Neural cell (in vitro differentiated cells): ENCODE data around the gene PRKACB.

ENCODE experiments used
- CTCF ChIP-seq: fragments of 450-650 bp; IDR thresholded peaks from 2 replicates; pipeline ENCODE4 v1.5.1; 2014; ENCODE audit warnings: antibody characterized with exemption, mild to moderate bottlenecking, moderate library complexity; ENCODE audit not compliant: poor library complexity, severe bottlenecking
- EP300 ChIP-seq: fragments of 450-650 bp; conservative IDR thresholded peaks from 2 replicates; pipeline ENCODE4 v1.6.1; 2014; ENCODE audit warnings: antibody characterized with exemption, mild to moderate bottlenecking, moderate library complexity; ENCODE audit not compliant: poor library complexity, severe bottlenecking
- MXI1 ChIP-seq: fragments of 450-650 bp; conservative IDR thresholded peaks from 2 replicates; pipeline ENCODE4 v1.6.1; 2014; ENCODE audit warnings: antibody characterized with exemption, mild to moderate bottlenecking; ENCODE audit not compliant: poor library complexity, severe bottlenecking
- RAD21 ChIP-seq: fragments of 450-650 bp; conservative IDR thresholded peaks from 2 replicates; pipeline ENCODE4 v1.6.1; 2014; ENCODE audit warnings: antibody characterized with exemption, mild to moderate bottlenecking, moderate library complexity
- TAF1 ChIP-seq: IDR thresholded peaks from 2 replicates; pipeline ENCODE4 v1.6.1; 2012; ENCODE audit warnings: low read depth

- TF ChIP-seq CTCF (no peak), TAF1 (no peak), MXI1 (no peak), RAD21 (no peak), EP300 (no peak)
These were observed 48.6 kb downstream of the PRKACB start for GRCh38 chr1:84192681-84193080.
